HCT116 (cell line): ENCODE measurements around the gene EXOC6B. TPM values are rescaled to one million over a fixed set of nuclear protein-coding genes. Genes with fewer than 3 reads are reported as not detected.
A peak's percentile ranks its signal among the peaks of the same experiment; 100 is the strongest.

Experiments used
- ATAC-seq: fragments of 200-7000 bp; cut with Tn5 transposase; 2 replicates; pipeline ENCODE4 v1.9.1; 2020; ENCODE audit warnings: mild to moderate bottlenecking, moderate library complexity
- BruUV-seq: library from RNA; stranded (reverse); fragments of 400-500 nt; replicated peaks from 2 replicates; lab custom pipeline; 2021; lab: Mats Ljungman, UMichigan
- CTCF ChIA-PET: fragments of 300-600 bp; sonication (Branson Sonifier 250); formaldehyde crosslinking; loops from one replicate; lab custom pipeline; 2021; ENCODE audit warnings: antibody characterized with exemption; lab: Charles Lee
- POLR2A ChIA-PET: fragments of 300-600, 350-600 bp; sonication (Branson Sonifier 250); formaldehyde crosslinking; loops from one replicate; lab custom pipeline; 2021; ENCODE audit warnings: antibody characterized with exemption; lab: Charles Lee
- RAD21 ChIA-PET, 2 experiments: fragments of 300-600 bp; sonication (Branson Sonifier 250); formaldehyde crosslinking; loops; one replicate each; lab custom pipeline; 2023; ENCODE audit warnings: low total read pairs in 2 of 2; ENCODE audit not compliant: uncharacterized antibody in 2 of 2, unreplicated experiment in 2 of 2, low non-redundant PET in 1 of 2; lab: Charles Lee
- DNase-seq: peaks from one replicate; pipeline ENCODE4 v3.0.0-alpha.2; 2010; ENCODE audit warnings: low read depth, low spot score
- H2AFZ ChIP-seq: fragments of 200-600 bp; shearing (Covaris generic), sonication (generic); 2 replicates; pipeline ENCODE4 v1.6.1; 2017; ENCODE audit warnings: low read depth, mixed run types, mixed read lengths, antibody characterized with exemption, low read length; ENCODE audit not compliant: poor library complexity, severe bottlenecking
- H3K27ac ChIP-seq: 2 replicates; pipeline ENCODE4 v1.5.1; 2012; ENCODE audit warnings: low read depth, low read length
- H3K27me3 ChIP-seq: fragments of 200-600 bp; sonication (generic); 2 replicates; pipeline ENCODE4 v1.6.1; 2016; ENCODE audit warnings: mixed run types, low read length, mixed read lengths; ENCODE audit not compliant: insufficient read depth
- H3K36me3 ChIP-seq, 2 experiments: fragments of 200-500 bp in 1 of 2; fragments of 200-600 bp in 1 of 2; sonication (Bioruptor generic) in 1 of 2; sonication (generic) in 1 of 2; 2 replicates each; pipeline versions ENCODE4 v1.5.1 to v1.6.1; 2014 to 2016; ENCODE audit warnings: low read length in 2 of 2, inconsistent platforms in 1 of 2, mixed read lengths in 1 of 2, mixed run types in 1 of 2; ENCODE audit not compliant: insufficient read depth in 2 of 2, control insufficient read depth in 1 of 2
- H3K4me1 ChIP-seq, 2 experiments: fragments of 200-600 bp in 1 of 2; sonication (generic) in 1 of 2; 2 replicates each; pipeline versions ENCODE4 v1.5.1 to v1.6.1; 2012 to 2017; ENCODE audit warnings: low read length in 2 of 2, inconsistent platforms in 1 of 2, mild to moderate bottlenecking in 1 of 2, mixed read lengths in 1 of 2, mixed run types in 1 of 2, moderate library complexity in 1 of 2; ENCODE audit not compliant: insufficient read depth in 2 of 2, control insufficient read depth in 1 of 2
- H3K4me2 ChIP-seq: fragments of 200-600 bp; sonication (generic); 2 replicates; pipeline ENCODE4 v1.6.1; 2017; ENCODE audit warnings: mixed run types, low read length, mixed read lengths
- H3K4me3 ChIP-seq, 2 experiments: fragments of 200-600 bp in 1 of 2; sonication (generic) in 1 of 2; replicated peaks in 1 of 2; 2 replicates each; pipeline ENCODE4 v1.5.1; 2011 to 2016; ENCODE audit warnings: low read length in 2 of 2, control low read depth in 1 of 2, low read depth in 1 of 2, mild to moderate bottlenecking in 1 of 2, mixed read lengths in 1 of 2, mixed run types in 1 of 2
- H3K79me2 ChIP-seq: fragments of 200-600 bp; sonication (generic); 2 replicates; pipeline ENCODE4 v1.6.1; 2017; ENCODE audit warnings: mild to moderate bottlenecking, mixed run types, low read length, moderate library complexity, mixed read lengths; ENCODE audit not compliant: insufficient read depth
- H3K9ac ChIP-seq: fragments of 200-600 bp; sonication (generic); 2 replicates; pipeline ENCODE4 v1.6.1; 2016; ENCODE audit warnings: low read length, mixed read lengths
- H3K9me2 ChIP-seq: fragments of 200-600 bp; sonication (generic), shearing (Covaris generic); 2 replicates; pipeline ENCODE4 v1.6.1; 2017; ENCODE audit warnings: mixed run types, mild to moderate bottlenecking, moderate library complexity; ENCODE audit not compliant: insufficient read depth
- H3K9me3 ChIP-seq, 2 experiments: fragments of 200-500 bp in 1 of 2; fragments of 200-600 bp in 1 of 2; sonication (Bioruptor generic) in 1 of 2; sonication (generic) in 1 of 2; 2 replicates each; pipeline ENCODE4 v1.6.1; 2014 to 2017; ENCODE audit warnings: low read length in 2 of 2, mixed read lengths in 2 of 2, inconsistent platforms in 1 of 2, low read depth in 1 of 2, mild to moderate bottlenecking in 1 of 2, mixed run types in 1 of 2, moderate library complexity in 1 of 2; ENCODE audit not compliant: control insufficient read depth in 1 of 2, insufficient read depth in 1 of 2
- H4K20me1 ChIP-seq: fragments of 200-600 bp; sonication (generic), shearing (Covaris generic); 2 replicates; pipeline ENCODE4 v1.6.1; 2017; ENCODE audit warnings: mixed run types, mild to moderate bottlenecking, moderate library complexity; ENCODE audit not compliant: insufficient read depth
- ELF1 ChIP-seq: IDR thresholded peaks from 2 replicates; pipeline ENCODE4 v1.6.1; 2012; ENCODE audit warnings: low read depth, borderline replicate concordance
- EZH2 ChIP-seq: fragments of 200-600 bp; sonication (generic); IDR thresholded peaks from 2 replicates; pipeline ENCODE4 v1.6.1; 2017; ENCODE audit warnings: antibody characterized with exemption, mixed run types
- FOSL1 ChIP-seq: IDR thresholded peaks from 2 replicates; pipeline ENCODE4 v1.6.1; 2012; ENCODE audit warnings: low read depth
- POLR2A ChIP-seq: IDR thresholded peaks from 2 replicates; pipeline ENCODE4 v1.7.0; 2011; ENCODE audit warnings: borderline replicate concordance; ENCODE audit not compliant: insufficient read depth, insufficient read length; ENCODE audit errors: extremely low read depth
- POLR2AphosphoS5 ChIP-seq: IDR thresholded peaks from 2 replicates; pipeline ENCODE4 v1.6.1; 2011; ENCODE audit warnings: mild to moderate bottlenecking, low read depth, low read length, moderate library complexity
- RAD21 ChIP-seq: IDR thresholded peaks from 2 replicates; pipeline ENCODE4 v1.6.1; 2012; ENCODE audit warnings: low read depth, mild to moderate bottlenecking
- SP1 ChIP-seq: IDR thresholded peaks from 2 replicates; pipeline ENCODE4 v1.6.1; 2012; ENCODE audit warnings: low read depth
- SRF ChIP-seq: IDR thresholded peaks from 2 replicates; pipeline ENCODE4 v1.6.1; 2012; ENCODE audit warnings: low read depth
- ZBTB33 ChIP-seq: IDR thresholded peaks from 2 replicates; pipeline ENCODE4 v1.6.1; 2011; ENCODE audit warnings: mild to moderate bottlenecking, low read length, moderate library complexity; ENCODE audit not compliant: insufficient replicate concordance; ENCODE audit errors: extremely low read depth
- ZFX ChIP-seq: fragments of 450-650 bp; IDR thresholded peaks from 2 replicates; pipeline ENCODE4 v1.6.1; 2017
- intact Hi-C: fragments of 100-400 bp; cut with micrococcal nuclease; formaldehyde crosslinking; loops from 2 replicates; pipeline ENCODE4 v1.10.0; 2022
- total RNA-seq: library from RNA; stranded (reverse); gene quantifications from one replicate; pipeline ENCODE4 v1.2.1, GENCODE V29; 2021; ENCODE audit not compliant: unreplicated experiment
- TF ChIP-seq, protein P1 (sequence below): IDR thresholded peaks from 2 replicates; pipeline ENCODE4 v1.6.1; 2012
- TF ChIP-seq, protein P2 (sequence below), 3 experiments: fragments of 200-600 bp in 1 of 3; sonication (generic) in 1 of 3; IDR thresholded peaks in 2 of 3; conservative IDR thresholded peaks in 1 of 3; 2 replicates each; pipeline ENCODE4 v1.5.1; 2012 to 2017; ENCODE audit warnings: low read depth in 2 of 3, low read length in 2 of 3, antibody characterized with exemption in 1 of 3, borderline replicate concordance in 1 of 3, control low read depth in 1 of 3, mild to moderate bottlenecking in 1 of 3, mixed read lengths in 1 of 3, mixed run types in 1 of 3, moderate library complexity in 1 of 3; ENCODE audit not compliant: insufficient read depth in 1 of 3

EXOC6B gene
- total RNA-seq, 1 experiment from 2014 or later: 25.4 TPM

DNA sequence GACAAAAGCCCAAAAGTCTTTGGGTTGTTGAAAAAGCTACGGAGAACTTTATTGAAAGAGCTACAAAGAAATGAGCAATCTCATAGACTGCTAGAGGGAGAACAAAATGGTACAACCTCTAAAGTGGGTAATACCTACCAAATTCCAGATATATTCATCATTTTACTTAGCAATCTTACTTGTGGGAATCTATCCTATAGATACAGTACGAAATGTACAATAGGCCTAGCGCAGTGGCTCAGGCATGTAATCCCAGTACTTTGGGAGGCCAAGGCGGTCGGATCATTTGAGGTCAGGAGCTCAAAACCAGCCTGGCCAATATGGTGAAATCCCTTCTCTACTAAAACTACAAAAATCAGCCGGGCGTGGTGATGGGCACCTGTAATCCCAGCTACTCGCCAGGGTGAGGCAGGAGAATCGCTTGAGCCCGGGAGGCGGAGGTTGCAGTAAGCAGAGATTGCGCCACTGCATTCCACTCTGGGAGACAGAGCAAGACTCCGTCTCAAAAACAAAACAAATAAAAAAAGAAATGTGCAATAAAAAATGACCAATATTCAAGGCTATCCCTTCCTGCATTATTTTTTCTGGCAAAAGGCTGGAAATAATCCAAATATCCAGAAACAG, 10.1 kb downstream of the EXOC6B start:
- no TSS peak for BruUV-seq
- H3K79me2 ChIP-seq: peaks cover 7% of the 10 kb centered on the region; the same call in 1 of the 2 replicates
- ChIA-PET RAD21 (no interaction called here), POLR2A (no interaction called here), CTCF (interaction anchor here (0.7 kb wide), 1 partner anchor 19 kb away, joined by 3 read pairs; no protein-coding TSS in a partner anchor)
- no peaks in the 10 kb centered on the region for H3K36me3 ChIP-seq
- H4K20me1 ChIP-seq: no peaks in the 10 kb centered on the region
- H3K4me2 ChIP-seq: no peak overlapping the region
- DNase-seq (no peak), ATAC-seq (0 out of 2 replicates have a peak, but pooled peaks have one; percentile 42)
- no peak overlapping the region for H3K27ac ChIP-seq
- no peaks in the 10 kb centered on the region for H3K27me3 ChIP-seq
- H2AFZ ChIP-seq: no peak overlapping the region
- H3K9me3 ChIP-seq: no peaks in the 10 kb centered on the region
- no peaks in the 10 kb centered on the region for H3K9me2 ChIP-seq
- H3K9ac ChIP-seq: no peak overlapping the region
- no peaks in the 10 kb centered on the region for H3K4me1 ChIP-seq
- TF ChIP-seq RAD21: no peak
- TF ChIP-seq, protein P1, sequence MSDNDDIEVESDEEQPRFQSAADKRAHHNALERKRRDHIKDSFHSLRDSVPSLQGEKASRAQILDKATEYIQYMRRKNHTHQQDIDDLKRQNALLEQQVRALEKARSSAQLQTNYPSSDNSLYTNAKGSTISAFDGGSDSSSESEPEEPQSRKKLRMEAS: no peak
- TF ChIP-seq, protein P2, sequence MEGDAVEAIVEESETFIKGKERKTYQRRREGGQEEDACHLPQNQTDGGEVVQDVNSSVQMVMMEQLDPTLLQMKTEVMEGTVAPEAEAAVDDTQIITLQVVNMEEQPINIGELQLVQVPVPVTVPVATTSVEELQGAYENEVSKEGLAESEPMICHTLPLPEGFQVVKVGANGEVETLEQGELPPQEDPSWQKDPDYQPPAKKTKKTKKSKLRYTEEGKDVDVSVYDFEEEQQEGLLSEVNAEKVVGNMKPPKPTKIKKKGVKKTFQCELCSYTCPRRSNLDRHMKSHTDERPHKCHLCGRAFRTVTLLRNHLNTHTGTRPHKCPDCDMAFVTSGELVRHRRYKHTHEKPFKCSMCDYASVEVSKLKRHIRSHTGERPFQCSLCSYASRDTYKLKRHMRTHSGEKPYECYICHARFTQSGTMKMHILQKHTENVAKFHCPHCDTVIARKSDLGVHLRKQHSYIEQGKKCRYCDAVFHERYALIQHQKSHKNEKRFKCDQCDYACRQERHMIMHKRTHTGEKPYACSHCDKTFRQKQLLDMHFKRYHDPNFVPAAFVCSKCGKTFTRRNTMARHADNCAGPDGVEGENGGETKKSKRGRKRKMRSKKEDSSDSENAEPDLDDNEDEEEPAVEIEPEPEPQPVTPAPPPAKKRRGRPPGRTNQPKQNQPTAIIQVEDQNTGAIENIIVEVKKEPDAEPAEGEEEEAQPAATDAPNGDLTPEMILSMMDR (IDR thresholded peaks at IDR 0.05 in 2 of 3, conservative IDR thresholded peaks at IDR 0.05 in 1 of 3; ENCODE audit: borderline replicate concordance in 1 of 3, insufficient read depth in 1 of 3, low read depth in 2 of 3, low read length in 2 of 3): peak in 1 of 3 experiments; percentile 34; a peak in 2 of 6 replicates
- no peak overlapping the region for H3K4me3 ChIP-seq
- intact Hi-C loops: no loop called here

- POLR2A ChIA-PET: no interaction called here
- RAD21 ChIA-PET: no interaction called here
- H2AFZ ChIP-seq: no peak overlapping the region
- peaks cover 4 to 10% of the 10 kb centered on the region in 2 experiments; a peak in 2 of 4 replicates for H3K9me3 ChIP-seq
- intact Hi-C loops: no loop called here
- no peaks in the 10 kb centered on the region for H3K9me2 ChIP-seq
- H3K27ac ChIP-seq: no peak overlapping the region
- DNase-seq (no peak), ATAC-seq (no peak)
- peaks cover 15% of the 10 kb centered on the region; the same call in 1 of the 2 replicates for H3K79me2 ChIP-seq
- H3K4me1 ChIP-seq: no peaks in the 10 kb centered on the region
- H3K4me2 ChIP-seq: no peak overlapping the region
- no peaks in the 10 kb centered on the region for H4K20me1 ChIP-seq
- no TSS peak for BruUV-seq
- CTCF ChIA-PET: no interaction called here
- no peak overlapping the region for H3K4me3 ChIP-seq
- TF ChIP-seq SP1: no peak
- TF ChIP-seq ZBTB33: no peak
- no peak for TF ChIP-seq ZFX
- TF ChIP-seq EZH2: no peak
- TF ChIP-seq FOSL1: no peak
- no peak for TF ChIP-seq POLR2AphosphoS5
- no peak for TF ChIP-seq SRF
- TF ChIP-seq ELF1: no peak
- TF ChIP-seq POLR2A: no peak
- TF ChIP-seq RAD21: no peak
- H3K36me3 ChIP-seq: no peaks in the 10 kb centered on the region
- H3K9ac ChIP-seq: no peak overlapping the region
- no peaks in the 10 kb centered on the region for H3K27me3 ChIP-seq
Observed at GRCh38 chr2:72813841-72814240, 12.0 kb downstream of the EXOC6B start.
